ENCODE measurements around the gene HCFC1. TPM values are rescaled to one million over a fixed set of nuclear protein-coding genes. Genes with fewer than 3 reads are reported as not detected.
A peak's percentile ranks its signal among the peaks of the same experiment; 100 is the strongest.

Gene HCFC1
- total and polyA plus RNA-seq, 2 of the 8 experiments (the other 6 are each of a cell fraction or from before 2014, with no cell fraction given), result 24.9 to 117 TPM

GRCh38 chrX:153970357-153971123 lies 1.1 kb downstream of the HCFC1 start (continued):
- TF ChIP-seq NANOG (IDR thresholded peaks at IDR 0.05; ENCODE audit: insufficient read depth, low read depth, low read length, poor library complexity, severe bottlenecking), result no peak
- no peak for TF ChIP-seq SUZ12 (IDR thresholded peaks at IDR 0.05; ENCODE audit: low read length)
- TF ChIP-seq KDM5A (IDR thresholded peaks at IDR 0.05; ENCODE audit: low read length), result peak; percentile 45; the same call in 1 of the 2 replicates
- no peak for TF ChIP-seq EP300 (IDR thresholded peaks at IDR 0.05; ENCODE audit: borderline replicate concordance in 1 of 2, low read depth in 2 of 2, low read length in 2 of 2)
- no peak for TF ChIP-seq SP4 (IDR thresholded peaks at IDR 0.05; ENCODE audit: low read length)
- no peak for TF ChIP-seq TAF7 (optimal IDR thresholded peaks at IDR 0.05; ENCODE audit: borderline replicate concordance, low read depth, low read length)
- no peak for TF ChIP-seq ZNF274 (IDR thresholded peaks at IDR 0.05; ENCODE audit: borderline replicate concordance, extremely low read depth, low read length)
- TF ChIP-seq ASH2L (IDR thresholded peaks at IDR 0.05; ENCODE audit: low read length), result peak; percentile 53
- no peak for TF ChIP-seq KDM1A (IDR thresholded peaks at IDR 0.05; ENCODE audit: borderline replicate concordance, low read length)
- TF ChIP-seq SIX5 (IDR thresholded peaks at IDR 0.05; ENCODE audit: low read depth, low read length), result no peak
- 0 out of 2 replicates have a peak, but pooled peaks have one; percentile 50 for TF ChIP-seq TAF1 (IDR thresholded peaks at IDR 0.05; ENCODE audit: low read depth, low read length)
- 0 out of 2 replicates have a peak, but pooled peaks have one; percentile 57 for TF ChIP-seq RBBP5 (IDR thresholded peaks at IDR 0.05; ENCODE audit: borderline replicate concordance, low read depth, low read length)
- no peak for TF ChIP-seq BACH1 (IDR thresholded peaks at IDR 0.05; ENCODE audit: low read length)
- TF ChIP-seq HDAC6 (IDR thresholded peaks at IDR 0.05; ENCODE audit: low read depth, low read length), result no peak
- TF ChIP-seq EGR1 (IDR thresholded peaks at IDR 0.05; ENCODE audit: borderline replicate concordance, low read depth, low read length), result peak; percentile 79; the same call in 1 of the 2 replicates
- TF ChIP-seq YY1 (IDR thresholded peaks at IDR 0.05; ENCODE audit: low read depth, low read length), result peak; percentile 91; the same call in 1 of the 2 replicates
- no peak for TF ChIP-seq EZH2 (IDR thresholded peaks at IDR 0.05; ENCODE audit: low read depth, low read length, severe bottlenecking)
- 0 out of 2 replicates have a peak, but pooled peaks have one; percentile 56 for TF ChIP-seq MAX (IDR thresholded peaks at IDR 0.05)
- peak in 1 of 2 experiments; percentile 65; a peak in 2 of 3 replicates for TF ChIP-seq POLR2A (IDR thresholded peaks at IDR 0.05; ENCODE audit: control extremely low read depth in 1 of 2, low read depth in 2 of 2, low read length in 2 of 2)
- no peak for TF ChIP-seq E2F6 (IDR thresholded peaks at IDR 0.05)
- no peak for TF ChIP-seq HDAC2 (IDR thresholded peaks at IDR 0.05; ENCODE audit: borderline replicate concordance in 1 of 2, low read depth in 2 of 2, low read length in 2 of 2)
- no peak for TF ChIP-seq RXRA (IDR thresholded peaks at IDR 0.05; ENCODE audit: insufficient read depth, low read depth, low read length)
- no peak for TF ChIP-seq BRCA1 (IDR thresholded peaks at IDR 0.05; ENCODE audit: low read depth, low read length)
